ENCODE data around the gene TGFB3. TPM values are rescaled to one million over a fixed set of nuclear protein-coding genes. Genes with fewer than 3 reads are reported as not detected.

TGFB3 gene
- total RNA-seq, 1 experiment from 2014 or later, result 2.9 TPM

Other genes with a start within 250 kb of the TGFB3 start
- 24.7 and 25.0 TPM in 2 replicates for gene IFT43, start 3.8 kb upstream of the TGFB3 start, total RNA-seq (2014; rRNA removed; shearing (Covaris generic))
- 17.0 and 19.2 TPM in 2 replicates for gene GPATCH2L, start 169.9 kb upstream of the TGFB3 start, total RNA-seq (2014; rRNA removed; shearing (Covaris generic))